ENCODE measurements around the gene SMCO2.

DNA sequence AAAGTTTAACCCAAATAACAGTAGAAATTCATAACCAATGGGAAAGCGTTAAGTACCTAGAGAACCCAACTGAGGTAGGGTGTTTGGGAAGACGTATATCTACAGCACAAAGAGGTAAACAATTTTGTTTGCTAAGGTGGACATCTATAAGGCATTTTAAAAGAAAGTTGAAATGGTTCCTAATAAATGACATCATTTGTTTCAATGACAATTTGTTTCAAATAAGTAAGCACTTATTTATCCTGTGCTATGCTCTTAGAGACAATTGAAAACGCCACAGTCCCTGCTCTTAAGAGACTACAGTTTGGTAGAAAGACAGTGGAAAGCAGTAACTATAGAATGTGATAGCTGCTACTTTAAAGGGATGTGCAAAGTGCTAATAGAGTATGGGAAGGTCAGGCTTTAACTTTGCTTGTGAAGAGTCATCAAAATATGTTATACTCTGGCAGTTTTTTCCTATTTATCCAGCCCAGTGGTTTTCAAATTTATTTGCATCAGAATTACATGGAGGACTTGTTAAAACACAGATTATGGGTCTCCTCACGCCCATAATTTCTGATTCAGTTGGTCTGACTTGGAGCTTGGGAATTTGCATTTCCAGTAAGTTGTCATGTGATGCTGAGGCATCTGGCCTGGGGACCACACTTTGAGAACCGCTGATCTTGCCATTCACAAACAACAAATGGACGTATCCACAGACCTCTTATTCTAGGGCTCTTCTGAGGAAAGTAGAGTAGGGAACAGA is 19.6 kb upstream of the SMCO2 start:
- TF ChIP-seq, protein P1, sequence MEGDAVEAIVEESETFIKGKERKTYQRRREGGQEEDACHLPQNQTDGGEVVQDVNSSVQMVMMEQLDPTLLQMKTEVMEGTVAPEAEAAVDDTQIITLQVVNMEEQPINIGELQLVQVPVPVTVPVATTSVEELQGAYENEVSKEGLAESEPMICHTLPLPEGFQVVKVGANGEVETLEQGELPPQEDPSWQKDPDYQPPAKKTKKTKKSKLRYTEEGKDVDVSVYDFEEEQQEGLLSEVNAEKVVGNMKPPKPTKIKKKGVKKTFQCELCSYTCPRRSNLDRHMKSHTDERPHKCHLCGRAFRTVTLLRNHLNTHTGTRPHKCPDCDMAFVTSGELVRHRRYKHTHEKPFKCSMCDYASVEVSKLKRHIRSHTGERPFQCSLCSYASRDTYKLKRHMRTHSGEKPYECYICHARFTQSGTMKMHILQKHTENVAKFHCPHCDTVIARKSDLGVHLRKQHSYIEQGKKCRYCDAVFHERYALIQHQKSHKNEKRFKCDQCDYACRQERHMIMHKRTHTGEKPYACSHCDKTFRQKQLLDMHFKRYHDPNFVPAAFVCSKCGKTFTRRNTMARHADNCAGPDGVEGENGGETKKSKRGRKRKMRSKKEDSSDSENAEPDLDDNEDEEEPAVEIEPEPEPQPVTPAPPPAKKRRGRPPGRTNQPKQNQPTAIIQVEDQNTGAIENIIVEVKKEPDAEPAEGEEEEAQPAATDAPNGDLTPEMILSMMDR (conservative IDR thresholded peaks at IDR 0.05) = no peak
- no peak for TF ChIP-seq ZFX (IDR thresholded peaks at IDR 0.05)

All from C4-2B (cell line).